ENCODE measurements around the gene SLC25A48. TPM values are rescaled to one million over a fixed set of nuclear protein-coding genes. Genes with fewer than 3 reads are reported as not detected.

The SLC25A48 gene
- total and polyA plus RNA-seq, 9 donors, result 1.4 TPM; not detected in 8

DNA sequence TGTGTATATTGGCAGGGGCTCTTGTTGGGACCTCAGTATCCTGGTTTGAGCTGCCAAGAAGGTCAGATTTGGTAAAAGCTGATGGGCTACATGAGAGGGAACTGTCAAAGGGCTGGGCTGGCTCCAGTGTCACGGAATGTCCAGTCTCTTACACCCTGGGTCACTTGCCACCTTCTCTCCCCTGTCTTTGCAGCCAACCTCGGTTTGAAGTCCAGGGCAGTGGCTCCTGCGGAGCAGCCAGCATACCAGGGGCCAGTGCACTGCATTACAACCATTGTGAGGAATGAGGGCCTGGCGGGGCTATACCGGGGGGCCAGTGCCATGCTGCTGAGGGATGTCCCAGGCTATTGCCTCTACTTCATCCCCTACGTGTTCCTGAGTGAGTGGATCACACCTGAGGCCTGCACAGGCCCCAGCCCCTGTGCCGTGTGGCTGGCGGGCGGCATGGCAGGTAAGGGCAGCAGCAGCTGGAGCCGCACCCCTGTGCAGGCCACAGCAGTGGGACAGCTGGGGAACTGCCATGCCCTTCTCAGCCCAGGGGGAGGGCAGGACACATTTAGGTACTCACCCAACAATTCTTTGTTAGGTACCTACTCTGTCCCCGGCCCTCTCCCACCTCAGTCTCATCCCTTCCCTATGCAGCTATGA, 36.9 kb downstream of the SLC25A48 start:
- WGBS, 3 donors, result 78 to 85% (median 80%) methylated on average over 11 of the region's 11 CpGs
- intact Hi-C loops (cut with DNase I), result no loop called here

GRCh38 chr5:135873831-135874230, 39.4 kb downstream of the SLC25A48 start:
- H3K27me3 ChIP-seq, result no peaks in the 10 kb centered on the region
- H3K36me3 ChIP-seq, result no peaks in the 10 kb centered on the region
- H3K27ac ChIP-seq, result no peak overlapping the region
- H3K4me3 ChIP-seq, result no peak overlapping the region
- intact Hi-C loops (cut with DNase I), result no loop called here
- TF ChIP-seq CTCF (IDR thresholded peaks at IDR 0.05), result no peak
- WGBS, 3 donors, result 80 to 86% (median 83%) methylated on average over 5 of the region's 5 CpGs
- no peaks in the 10 kb centered on the region for H3K9me3 ChIP-seq
- DNase-seq, result no peak
- H3K4me1 ChIP-seq (ENCODE audit: insufficient read depth), result no peaks in the 10 kb centered on the region

More for the DNA sequence above, 36.9 kb downstream of the SLC25A48 start:
- TF ChIP-seq CTCF (IDR thresholded peaks at IDR 0.05) (no peak), POLR2A (IDR thresholded peaks at IDR 0.05) (no peak), EP300 (IDR thresholded peaks at IDR 0.05) (no peak)
- DNase-seq, result no peak
- Histone ChIP-seq H3K27me3 (no peaks in the 10 kb centered on the region), H3K27ac (no peak overlapping the region), H3K4me3 (no peak overlapping the region), H3K36me3 (no peaks in the 10 kb centered on the region), H3K9me3 (no peaks in the 10 kb centered on the region), H3K4me1 (ENCODE audit: insufficient read depth) (no peaks in the 10 kb centered on the region)

DNA sequence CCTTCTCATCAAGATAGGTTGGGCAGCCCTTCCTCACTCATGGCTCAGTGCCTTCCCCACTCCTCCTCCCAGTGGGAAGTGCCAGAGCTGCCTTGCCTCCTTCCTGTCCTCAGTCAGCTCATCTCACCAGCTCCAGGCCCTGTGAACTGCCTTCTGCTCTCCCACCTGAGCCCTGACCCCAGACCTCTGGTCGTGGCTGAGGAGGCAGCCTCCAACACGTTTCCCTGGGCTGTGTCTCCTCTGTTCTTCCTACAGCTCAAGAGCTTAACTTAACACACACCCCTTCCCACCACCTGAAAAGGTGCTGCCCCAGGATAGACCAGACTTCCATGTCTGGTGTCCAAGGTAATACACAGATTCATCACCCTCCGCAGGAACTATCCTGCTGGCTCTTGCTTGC, 40.0 kb downstream of the SLC25A48 start:
- intact Hi-C loops (cut with DNase I), result no loop called here
- H3K4me3 ChIP-seq, result no peak overlapping the region
- no peak overlapping the region for H3K27ac ChIP-seq
- H3K4me1 ChIP-seq (ENCODE audit: insufficient read depth), result no peaks in the 10 kb centered on the region
- H3K27me3 ChIP-seq, result no peaks in the 10 kb centered on the region
- H3K9me3 ChIP-seq, result no peaks in the 10 kb centered on the region
- WGBS, 3 donors, result 55 to 62% (median 56%) methylated on average over 3 of the region's 3 CpGs
- no peaks in the 10 kb centered on the region for H3K36me3 ChIP-seq
- DNase-seq, result no peak
- TF ChIP-seq EP300 (IDR thresholded peaks at IDR 0.05), result no peak
- TF ChIP-seq POLR2A (IDR thresholded peaks at IDR 0.05), result no peak
- no peak for TF ChIP-seq CTCF (IDR thresholded peaks at IDR 0.05)

- intact Hi-C loops (cut with DNase I), result no loop called here
- H3K9me3 ChIP-seq, result no peaks in the 10 kb centered on the region
- DNase-seq, result no peak
- H3K4me3 ChIP-seq, result no peak overlapping the region
- no peak for TF ChIP-seq CTCF (IDR thresholded peaks at IDR 0.05)
- no peak for TF ChIP-seq POLR2A (IDR thresholded peaks at IDR 0.05)
- no peak for TF ChIP-seq EP300 (IDR thresholded peaks at IDR 0.05)
- 85 to 89% (median 88%) methylated on average over 3 of the region's 3 CpGs for WGBS, 3 donors
- H3K36me3 ChIP-seq, result no peaks in the 10 kb centered on the region
- H3K27me3 ChIP-seq, result no peaks in the 10 kb centered on the region
- H3K4me1 ChIP-seq (ENCODE audit: insufficient read depth), result no peaks in the 10 kb centered on the region
- H3K27ac ChIP-seq, result no peak overlapping the region
Observed at GRCh38 chr5:135875567-135875966, 41.1 kb downstream of the SLC25A48 start.

Data from ovary (tissue), 9 donors.